GM12878 (cell line): ENCODE data around the gene ZFPM1. TPM values are rescaled to one million over a fixed set of nuclear protein-coding genes. Genes with fewer than 3 reads are reported as not detected.

Experiments used
- ATAC-seq: fragments of 200-7000 bp; cut with Tn5 transposase; 3 replicates; pipeline ENCODE4 v1.9.1; 2020; ENCODE audit warnings: mild to moderate bottlenecking, moderate library complexity
- BruUV-seq: library from RNA; stranded (reverse); fragments of 400-500 nt; replicated peaks from 2 replicates; lab custom pipeline; 2021; lab: Mats Ljungman, UMichigan
- CTCF ChIA-PET: fragments of 300-600 bp; sonication (Branson Sonifier 250); formaldehyde crosslinking; extraction: SDS; loops from one replicate; lab custom pipeline; 2021; ENCODE audit warnings: inconsistent platforms; lab: Yijun Ruan, JAX
- POLR2A ChIA-PET: fragments of 350-600 bp; formaldehyde crosslinking; extraction: SDS; loops from one replicate; lab custom pipeline; 2021; ENCODE audit warnings: inconsistent platforms; lab: Charles Lee
- RAD21 ChIA-PET: fragments of 300-600 bp; sonication (Branson Sonifier 250); formaldehyde crosslinking; loops from one replicate; lab custom pipeline; 2023; ENCODE audit warnings: antibody characterized with exemption; ENCODE audit not compliant: unreplicated experiment; lab: Charles Lee
- SMC1A ChIA-PET: fragments of 300-600 bp; sonication (Branson Sonifier 250); formaldehyde crosslinking; loops from one replicate; lab custom pipeline; 2023; ENCODE audit not compliant: unreplicated experiment, uncharacterized antibody; lab: Charles Lee
- DNase-seq: peaks from one replicate; pipeline ENCODE4 v3.0.0-alpha.2; 2011; ENCODE audit warnings: low read depth, low spot score
- FAIRE-seq: peaks from 3 replicates; lab custom pipeline; 2011; peaks lifted over from hg19 to GRCh38; lab: Jason Lieb, UNC
- H2AFZ ChIP-seq: 2 replicates; pipeline ENCODE4 v1.6.0; 2011; ENCODE audit warnings: low read depth, low read length, control low read depth; ENCODE audit not compliant: control insufficient read depth
- H3K27ac ChIP-seq: 2 replicates; pipeline ENCODE4 v1.5.1; 2011; ENCODE audit warnings: control low read depth; ENCODE audit not compliant: control insufficient read depth, insufficient read depth
- H3K27me3 ChIP-seq, 2 experiments: replicated peaks in 1 of 2; 2 replicates each; pipeline versions ENCODE4 v1.6.0 to v1.6.1; 2011; ENCODE audit warnings: low read length in 1 of 2; ENCODE audit not compliant: control insufficient read depth in 2 of 2, insufficient read depth in 2 of 2
- H3K36me3 ChIP-seq, 2 experiments: 2 replicates each; pipeline ENCODE4 v1.5.1; 2011; ENCODE audit warnings: low read length in 1 of 2; ENCODE audit not compliant: control insufficient read depth in 2 of 2, insufficient read depth in 2 of 2
- H3K4me1 ChIP-seq: 2 replicates; pipeline ENCODE4 v1.6.1; 2011; ENCODE audit warnings: mild to moderate bottlenecking, low read length, moderate library complexity, mixed read lengths; ENCODE audit not compliant: control insufficient read depth, insufficient read depth
- H3K4me2 ChIP-seq: 2 replicates; pipeline ENCODE4 v1.6.0; 2011; ENCODE audit warnings: control low read depth; ENCODE audit not compliant: control insufficient read depth, insufficient read depth
- H3K4me3 ChIP-seq: fragments of 200-600 bp; sonication (generic); 2 replicates; pipeline ENCODE4 v1.5.1; 2016
- H3K79me2 ChIP-seq: 2 replicates; pipeline ENCODE4 v1.6.0; 2011; ENCODE audit warnings: low read length; ENCODE audit not compliant: control insufficient read depth, insufficient read depth
- H3K9ac ChIP-seq: 2 replicates; pipeline ENCODE4 v1.8.0; 2011; ENCODE audit warnings: low read length, control low read depth, mixed read lengths; ENCODE audit not compliant: control insufficient read depth, insufficient read depth
- H3K9me3 ChIP-seq: replicated peaks from 3 replicates; pipeline ENCODE4 v1.5.1; 2011; ENCODE audit warnings: mild to moderate bottlenecking, low read length; ENCODE audit not compliant: control insufficient read depth, insufficient read depth
- H4K20me1 ChIP-seq: 2 replicates; pipeline ENCODE4 v1.6.0; 2011; ENCODE audit not compliant: control insufficient read depth, insufficient read depth
- CREB1 ChIP-seq: IDR thresholded peaks from 2 replicates; pipeline ENCODE4 v1.6.1; 2012; ENCODE audit warnings: low read depth, mild to moderate bottlenecking, inconsistent platforms
- HCFC1 ChIP-seq: fragments of 150-350 bp; IDR thresholded peaks from 2 replicates; pipeline ENCODE4 v1.6.1; 2014; ENCODE audit warnings: low read length
- IRF3 ChIP-seq: fragments of 450-650 bp; IDR thresholded peaks from 2 replicates; pipeline ENCODE4 v1.6.1; 2014; ENCODE audit warnings: mild to moderate bottlenecking
- MYC ChIP-seq: IDR thresholded peaks from 2 replicates; pipeline ENCODE4 v1.6.1; 2011; ENCODE audit warnings: mild to moderate bottlenecking, low read length, moderate library complexity, inconsistent platforms; ENCODE audit not compliant: insufficient read depth, insufficient replicate concordance, insufficient read length, severe bottlenecking
- RAD21 ChIP-seq: IDR thresholded peaks from 2 replicates; pipeline ENCODE4 v1.6.1; 2011; ENCODE audit warnings: mild to moderate bottlenecking, low read depth, low read length, moderate library complexity; ENCODE audit not compliant: insufficient read depth
- TCF3 ChIP-seq: IDR thresholded peaks from 2 replicates; pipeline ENCODE4 v1.6.1; 2012; ENCODE audit warnings: low read depth, mild to moderate bottlenecking, low read length, borderline replicate concordance; ENCODE audit not compliant: insufficient read depth
- USF1 ChIP-seq: IDR thresholded peaks from 2 replicates; pipeline ENCODE4 v1.6.1; 2011; ENCODE audit warnings: borderline replicate concordance, low read depth, mild to moderate bottlenecking, moderate library complexity, mixed read lengths, low read length; ENCODE audit not compliant: insufficient read depth; ENCODE audit errors: extremely low read length
- ZBTB40 ChIP-seq: fragments of 450-650 bp; IDR thresholded peaks from 2 replicates; pipeline ENCODE4 v1.6.1; 2016; ENCODE audit warnings: mild to moderate bottlenecking, moderate library complexity, borderline replicate concordance
- ZNF622 ChIP-seq: fragments of 450-650 bp; IDR thresholded peaks from 2 replicates; pipeline ENCODE4 v1.6.1; 2017; ENCODE audit warnings: mild to moderate bottlenecking, inconsistent platforms
- WGBS: methylation state at CpG from one replicate; pipeline ENCODE4 v1.1.6; 2016; ENCODE audit warnings: low lambda C conversion rate; ENCODE audit not compliant: insufficient replicate concordance, insufficient coverage; ENCODE audit errors: missing lambda C conversion rate; 5-methylcytosine and 5-hydroxymethylcytosine counted together
- in situ Hi-C: fragments of 300-500 bp; cut with MboI; formaldehyde crosslinking; loops from 9 replicates; pipeline ENCODE4 v1.14.3; 2018; ENCODE audit warnings: mixed read lengths
- intact Hi-C: fragments of 100-400 bp; cut with micrococcal nuclease; formaldehyde crosslinking; loops from one replicate; pipeline ENCODE4 v1.14.2; 2022; ENCODE audit not compliant: unreplicated experiment
- polyA plus RNA-seq, 11 experiments: library from polyadenylated mRNA; depleted of rRNA in 4 of 11; unstranded in 6 of 11; stranded (reverse) in 5 of 11; fragments of >200 nt; fragmentation: Nextera tagmentation in 4 of 11; fragmentation: Illumina TruSeq in 1 of 11; extraction: Ambion mirVana in 4 of 11; extraction: Trizol in 1 of 11; gene quantifications; 1 replicate in 1 of 11; 2 replicates in 10 of 11; pipeline versions ENCODE4 v1.2.1 to v1.2.3, GENCODE V29; 2011 to 2016; ENCODE audit warnings: inconsistent platforms in 2 of 11, missing spikeins in 2 of 11, low read depth in 1 of 11
- total RNA-seq, 4 experiments: library from RNA; depleted of rRNA in 3 of 4; stranded (reverse); fragments of >200 nt in 3 of 4; fragmentation: Illumina TruSeq in 1 of 4; extraction: Trizol in 1 of 4; gene quantifications; 2 replicates each; pipeline versions ENCODE4 v1.2.1 to v1.2.3, GENCODE V29; 2013 to 2021

ZFPM1 gene
- total and polyA plus RNA-seq, 10 of the 15 experiments (the other 5 are each of a cell fraction or from before 2014, with no cell fraction given): 0.02 to 5.1 (median 0.30) TPM

GRCh38 chr16:88575251-88575650 is 122.2 kb downstream of the ZFPM1 start:
- CTCF ChIA-PET: no interaction called here
- DNase-seq (no peak), ATAC-seq (no peak), FAIRE-seq (no peak)
- in situ Hi-C loops (no loop called here), intact Hi-C loops (no loop called here)
- POLR2A ChIA-PET: no interaction called here
- H3K9me3 ChIP-seq: no peaks in the 10 kb centered on the region
- H3K4me2 ChIP-seq: no peak overlapping the region
- no peak overlapping the region for H3K27ac ChIP-seq
- WGBS: 90% methylated on average over 11 of the region's 11 CpGs
- SMC1A ChIA-PET: no interaction called here
- H3K27me3 ChIP-seq: no peaks in the 10 kb centered on the region
- no peak overlapping the region for H3K4me3 ChIP-seq
- RAD21 ChIA-PET: interaction anchor here (0.7 kb wide), 1 partner anchor 807 kb away, joined by 3 read pairs; no protein-coding TSS in a partner anchor
- TF ChIP-seq CREB1 (no peak), ZBTB40 (no peak), USF1 (no peak), MYC (no peak), IRF3 (no peak), HCFC1 (no peak), RAD21 (no peak), TCF3 (no peak), ZNF622 (no peak)
- H2AFZ ChIP-seq: no peak overlapping the region
- peaks cover 39% of the 10 kb centered on the region for H3K79me2 ChIP-seq
- peaks cover 10 to 11% of the 10 kb centered on the region in 2 experiments for H3K36me3 ChIP-seq
- H4K20me1 ChIP-seq: no peaks in the 10 kb centered on the region; the same call in 1 of the 2 replicates
- BruUV-seq: no TSS peak
- H3K9ac ChIP-seq: no peak overlapping the region
- 0 out of 2 replicates have a peak, but pooled peaks cover 3% of the 10 kb centered on the region for H3K4me1 ChIP-seq
